T-cell (primary cell): ENCODE measurements around the gene BRINP3. TPM values are rescaled to one million over a fixed set of nuclear protein-coding genes. Genes with fewer than 3 reads are reported as not detected.

Experiments used
- ATAC-seq, 4 experiments: fragments of 200-7000 bp in 3 of 4; fragments of 150-1000 bp in 1 of 4; cut with Tn5 transposase; replicated peaks in 1 of 4; 1 replicate in 3 of 4; 2 replicates in 1 of 4; pipeline ENCODE4 v1.10.0; 2021; ENCODE audit warnings: moderate library complexity in 3 of 4, mild to moderate bottlenecking in 2 of 4, moderate number of reproducible peaks in 1 of 4
- CTCF ChIA-PET, 2 donors: fragments of 300-600 bp; sonication (Branson Sonifier 250); formaldehyde crosslinking; loops; one replicate each; lab custom pipeline; 2022; ENCODE audit warnings: antibody characterized with exemption in 2 of 2; lab: Charles Lee
- POLR2A ChIA-PET, 2 donors: fragments of 300-600 bp; sonication (Branson Sonifier 250); formaldehyde crosslinking; loops; one replicate each; lab custom pipeline; 2022; ENCODE audit warnings: antibody characterized with exemption in 2 of 2; lab: Charles Lee
- DNase-seq, 35 experiments: peaks; one replicate each; pipeline versions ENCODE4 v3.0.0 to v3.0.0-alpha.2; 2013 to 2023
- H3K27ac ChIP-seq: one replicate; pipeline ENCODE4 v1.5.1; 2013; ENCODE audit warnings: low read length
- H3K27me3 ChIP-seq, 2 experiments: replicated peaks in 1 of 2; 1 replicate in 1 of 2; 2 replicates in 1 of 2; pipeline versions ENCODE4 v1.6.1 to v1.7.0; 2013; ENCODE audit warnings: low read length in 1 of 2, mixed read lengths in 1 of 2; ENCODE audit not compliant: control insufficient read depth in 2 of 2, insufficient read depth in 2 of 2; ENCODE audit errors: extremely low read depth in 1 of 2
- H3K36me3 ChIP-seq, 2 donors: 1 replicate in 1 of 2; 2 replicates in 1 of 2; pipeline versions ENCODE4 v1.6.1 to v1.7.0; 2013; ENCODE audit warnings: low read length in 1 of 2; ENCODE audit not compliant: control insufficient read depth in 2 of 2, insufficient read depth in 1 of 2; ENCODE audit errors: extremely low read depth in 1 of 2
- H3K4me1 ChIP-seq, 2 experiments: 1 replicate in 1 of 2; 2 replicates in 1 of 2; pipeline versions ENCODE4 v1.6.1 to v1.7.0; 2013; ENCODE audit warnings: low read length in 2 of 2, mixed read lengths in 1 of 2; ENCODE audit not compliant: insufficient read depth in 2 of 2, control insufficient read depth in 1 of 2; ENCODE audit errors: extremely low read depth in 1 of 2
- H3K4me3 ChIP-seq, 2 donors: 1 replicate in 1 of 2; 2 replicates in 1 of 2; pipeline versions ENCODE4 v1.5.1 to v1.7.0; 2013; ENCODE audit warnings: mild to moderate bottlenecking in 2 of 2, low read length in 1 of 2, moderate library complexity in 1 of 2; ENCODE audit not compliant: control insufficient read depth in 1 of 2; ENCODE audit errors: extremely low read depth in 1 of 2
- H3K9me3 ChIP-seq: 2 replicates; pipeline ENCODE4 v1.7.0; 2013
- H3K27ac Mint-ChIP-seq, 2 donors: one replicate each; pipeline ENCODE4 v1.8.0; 2020 to 2021; ENCODE audit warnings: mild to moderate bottlenecking in 2 of 2, mixed read lengths in 2 of 2
- H3K27me3 Mint-ChIP-seq, 2 donors: one replicate each; pipeline ENCODE4 v1.8.0; 2021 to 2022; ENCODE audit warnings: mixed read lengths in 2 of 2
- H3K36me3 Mint-ChIP-seq: one replicate; pipeline ENCODE4 v1.8.0; 2021; ENCODE audit warnings: mixed read lengths
- H3K4me1 Mint-ChIP-seq, 3 donors: one replicate each; pipeline ENCODE4 v1.8.0; 2020 to 2022; ENCODE audit warnings: mixed read lengths in 3 of 3, mild to moderate bottlenecking in 1 of 3
- H3K4me3 Mint-ChIP-seq, 3 donors: one replicate each; pipeline ENCODE4 v1.8.0; 2020 to 2022; ENCODE audit warnings: mild to moderate bottlenecking in 3 of 3, mixed read lengths in 3 of 3, moderate library complexity in 3 of 3
- H3K9me3 Mint-ChIP-seq, 3 donors: one replicate each; pipeline ENCODE4 v1.8.0; 2020 to 2022; ENCODE audit warnings: mixed read lengths in 3 of 3
- WGBS: methylation state at CpG from one replicate; pipeline ENCODE4 v1.1.5; 2013; ENCODE audit warnings: missing lambda C conversion rate; ENCODE audit not compliant: insufficient coverage; 5-methylcytosine and 5-hydroxymethylcytosine counted together
- total RNA-seq, 35 experiments: library from RNA in 6 of 35; stranded (reverse) in 6 of 35; fragments of 120-200 nt in 1 of 35; gene quantifications; one replicate each; pipeline versions ENCODE4 v1.2.1 to v1.2.4 and lab custom pipeline; 2013 to 2026

The BRINP3 gene
- total RNA-seq, 5 donors from 2014 or later (not counting 1 experiment from before 2014, with no cell fraction given) = not detected

DNA sequence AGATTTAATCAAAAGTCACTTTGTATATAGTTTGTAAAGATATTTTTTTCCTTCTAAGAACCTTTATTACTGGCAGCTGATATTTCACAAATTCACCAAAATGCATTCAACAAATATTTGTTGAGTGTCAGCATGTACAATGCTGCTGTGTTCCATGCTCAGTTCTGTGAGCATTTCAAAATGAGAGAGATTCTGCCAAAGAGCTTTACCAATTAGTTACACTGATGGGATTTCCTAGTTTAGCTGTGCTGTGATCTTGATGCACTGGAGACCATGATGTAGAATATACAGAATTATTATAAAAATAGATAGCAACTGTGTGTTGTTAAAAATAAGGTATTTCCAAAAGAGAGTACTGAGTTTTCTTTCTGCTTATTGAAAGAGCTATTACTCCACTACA is 225.6 kb downstream of the BRINP3 start:
- CTCF ChIA-PET = no interaction called here
- Histone ChIP-seq H3K9me3 (no peaks in the 10 kb centered on the region), H3K4me1 (no peaks in the 10 kb centered on the region), H3K27ac (no peak overlapping the region), H3K36me3 (no peaks in the 10 kb centered on the region), H3K4me3 (no peak overlapping the region), H3K27me3 (no peaks in the 10 kb centered on the region)
- POLR2A ChIA-PET = no interaction called here
- no peaks in the 10 kb centered on the region for H3K36me3 Mint-ChIP-seq
- no peak overlapping the region for H3K4me3 Mint-ChIP-seq
- H3K27ac Mint-ChIP-seq = no peak overlapping the region
- no peak for DNase-seq
- ATAC-seq = no peak
- H3K27me3 Mint-ChIP-seq = no peaks in the 10 kb centered on the region
- H3K4me1 Mint-ChIP-seq = no peaks in the 10 kb centered on the region
- H3K9me3 Mint-ChIP-seq = peaks cover 26 to 42% (median 37%) of the 10 kb centered on the region in 3 donors

DNA sequence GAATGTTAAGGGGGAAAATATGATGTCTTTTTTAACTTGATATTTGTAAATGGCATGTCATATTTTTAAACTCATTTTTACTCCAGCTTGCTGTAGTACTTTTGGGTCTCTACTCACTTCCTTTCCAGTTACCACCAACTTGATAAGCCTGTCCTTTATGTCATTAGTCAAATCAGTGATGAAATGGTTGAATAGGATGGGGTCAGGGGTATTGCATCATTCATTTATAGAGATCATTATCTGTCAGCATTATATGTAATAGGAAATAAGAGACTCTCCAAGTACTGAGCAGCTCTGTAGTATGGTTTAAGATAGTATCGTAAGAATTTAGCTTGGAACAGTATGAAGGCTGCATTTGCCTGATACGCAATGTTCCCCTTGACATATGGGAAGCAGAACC is 227.3 kb downstream of the BRINP3 start:
- H3K27me3 ChIP-seq = no peaks in the 10 kb centered on the region
- ChIA-PET CTCF (no interaction called here), POLR2A (no interaction called here)
- DNase-seq (no peak), ATAC-seq (no peak)
- H3K36me3 Mint-ChIP-seq = no peaks in the 10 kb centered on the region
- H3K27ac Mint-ChIP-seq = no peak overlapping the region
- no peaks in the 10 kb centered on the region for H3K36me3 ChIP-seq
- H3K27ac ChIP-seq = no peak overlapping the region
- no peak overlapping the region for H3K4me3 ChIP-seq
- H3K9me3 ChIP-seq = no peaks in the 10 kb centered on the region
- no CpG with 5 or more reads among the region's 2 CpGs for WGBS
- H3K27me3 Mint-ChIP-seq = no peaks in the 10 kb centered on the region
- no peak overlapping the region for H3K4me3 Mint-ChIP-seq
- no peaks in the 10 kb centered on the region for H3K4me1 ChIP-seq
- H3K4me1 Mint-ChIP-seq = no peaks in the 10 kb centered on the region
- peaks cover 15 to 27% (median 23%) of the 10 kb centered on the region in 3 donors for H3K9me3 Mint-ChIP-seq

DNA sequence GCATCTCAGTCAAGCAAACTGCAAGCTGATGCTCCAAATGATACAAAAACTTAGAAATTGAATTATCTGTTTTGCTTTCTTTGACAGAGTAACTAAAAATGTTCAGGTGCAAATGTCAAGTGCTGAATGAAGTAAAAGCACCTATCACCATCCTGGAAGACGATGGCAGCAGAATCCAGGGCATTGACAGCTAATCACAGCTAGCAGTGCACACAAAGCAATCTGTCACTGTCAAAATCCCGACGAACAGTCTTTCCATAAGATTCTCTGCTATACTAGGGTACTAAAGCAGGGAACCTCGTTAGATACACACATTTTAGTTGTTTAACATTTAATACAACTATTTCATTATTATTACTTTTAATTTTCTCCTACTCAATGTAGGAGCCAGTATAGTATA is 233.3 kb downstream of the BRINP3 start:
- POLR2A ChIA-PET = no interaction called here
- WGBS = 20% methylated on average over 1 of the region's 4 CpGs
- CTCF ChIA-PET = no interaction called here
- no peaks in the 10 kb centered on the region for H3K36me3 Mint-ChIP-seq
- DNase-seq = no peak
- Histone ChIP-seq H3K27ac (no peak overlapping the region), H3K4me3 (no peak overlapping the region), H3K27me3 (no peaks in the 10 kb centered on the region), H3K36me3 (no peaks in the 10 kb centered on the region), H3K4me1 (no peaks in the 10 kb centered on the region), H3K9me3 (no peaks in the 10 kb centered on the region)
- no peaks in the 10 kb centered on the region for H3K27me3 Mint-ChIP-seq
- peaks cover 5 to 13% (median 5%) of the 10 kb centered on the region in 3 donors for H3K9me3 Mint-ChIP-seq
- no peak overlapping the region for H3K4me3 Mint-ChIP-seq
- H3K27ac Mint-ChIP-seq = no peak overlapping the region
- no peaks in the 10 kb centered on the region for H3K4me1 Mint-ChIP-seq
- no peak for ATAC-seq

DNA sequence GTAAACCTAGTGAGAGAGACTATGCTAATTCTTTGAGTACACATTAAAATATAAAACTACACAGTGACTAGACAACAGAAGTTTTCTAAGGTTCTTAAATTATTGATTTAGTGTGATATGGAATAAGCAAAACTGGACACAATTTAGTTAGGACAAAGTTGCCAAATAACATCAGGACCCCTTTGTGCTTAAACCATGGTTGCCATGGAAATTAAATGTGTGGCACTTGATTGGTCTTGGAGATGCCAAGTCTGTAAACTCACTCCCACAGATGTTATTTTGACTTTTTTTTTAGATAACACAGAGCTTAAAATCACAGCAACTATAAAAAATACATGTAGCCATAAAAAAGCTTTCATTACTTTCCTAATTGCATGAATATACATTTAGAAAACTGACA is 234.6 kb downstream of the BRINP3 start:
- POLR2A ChIA-PET = no interaction called here
- no peaks in the 10 kb centered on the region for H3K4me1 Mint-ChIP-seq

DNA sequence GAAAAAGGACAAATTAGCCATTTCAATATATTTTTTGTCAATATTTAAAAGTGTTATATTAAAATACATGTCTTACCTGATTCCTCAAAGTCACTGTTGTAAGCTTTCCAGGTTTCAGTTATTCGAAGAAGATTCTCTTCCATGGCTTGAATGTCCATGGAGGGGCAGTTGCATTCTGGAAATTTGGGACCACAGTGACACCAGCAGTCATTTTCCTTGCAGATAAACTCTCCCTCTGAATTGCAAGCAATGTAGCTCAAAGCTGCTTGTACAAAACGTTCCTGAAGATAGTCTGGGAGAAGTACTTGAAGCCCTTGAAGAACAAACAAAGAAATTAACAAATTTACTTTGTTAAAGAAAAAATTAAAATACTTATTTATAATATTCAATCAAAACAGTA is 251.7 kb downstream of the BRINP3 start:
- Histone ChIP-seq H3K36me3 (no peaks in the 10 kb centered on the region), H3K9me3 (no peaks in the 10 kb centered on the region), H3K27me3 (no peaks in the 10 kb centered on the region), H3K4me1 (no peaks in the 10 kb centered on the region), H3K4me3 (no peak overlapping the region), H3K27ac (no peak overlapping the region)
- Mint-ChIP-seq H3K9me3 (peaks cover 2 to 28% (median 4%) of the 10 kb centered on the region in 3 donors), H3K36me3 (no peaks in the 10 kb centered on the region), H3K27ac (no peak overlapping the region), H3K27me3 (no peaks in the 10 kb centered on the region), H3K4me1 (no peaks in the 10 kb centered on the region), H3K4me3 (no peak overlapping the region)
- CTCF ChIA-PET = no interaction called here
- ATAC-seq (no peak), DNase-seq (no peak)
- WGBS = no CpG with 5 or more reads among the region's 2 CpGs
- POLR2A ChIA-PET = no interaction called here

More for the DNA sequence above, 234.6 kb downstream of the BRINP3 start:
- CTCF ChIA-PET = no interaction called here
- H3K4me3 ChIP-seq = no peak overlapping the region
- H3K4me1 ChIP-seq = no peaks in the 10 kb centered on the region
- no peaks in the 10 kb centered on the region for H3K36me3 Mint-ChIP-seq
- H3K36me3 ChIP-seq = no peaks in the 10 kb centered on the region
- H3K9me3 ChIP-seq = no peaks in the 10 kb centered on the region
- H3K27ac ChIP-seq = no peak overlapping the region
- no peak overlapping the region for H3K27ac Mint-ChIP-seq
- H3K27me3 ChIP-seq = no peaks in the 10 kb centered on the region
- H3K4me3 Mint-ChIP-seq = no peak overlapping the region
- DNase-seq = no peak
- peaks cover 0 to 10% (median 5%) of the 10 kb centered on the region in 3 donors for H3K9me3 Mint-ChIP-seq
- ATAC-seq = no peak
- H3K27me3 Mint-ChIP-seq = no peaks in the 10 kb centered on the region

DNA sequence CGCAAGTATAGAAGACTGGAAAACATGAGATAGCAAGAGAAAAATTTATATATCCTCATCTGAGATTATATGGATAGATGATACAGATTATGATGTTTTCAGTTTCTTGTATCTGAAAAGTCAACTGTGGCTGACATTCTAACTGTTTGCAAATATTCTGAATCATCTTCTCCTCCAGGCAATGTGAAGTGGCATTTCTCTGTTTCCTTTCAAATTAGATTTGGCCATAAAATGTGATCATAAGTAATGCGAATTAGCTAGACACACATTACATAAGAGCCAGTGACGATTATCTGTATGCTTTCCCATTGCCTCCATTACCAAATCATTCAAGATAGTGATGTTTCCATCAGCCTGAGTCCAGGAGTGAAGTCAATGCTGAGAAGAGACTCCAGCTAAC is 265.2 kb downstream of the BRINP3 start:
- POLR2A ChIA-PET = interaction anchor here in 1 of 2 donors (0.6 kb wide), 1 partner anchor 33 kb away, joined by 3 read pairs; no protein-coding TSS in a partner anchor
- Mint-ChIP-seq H3K4me3 (no peak overlapping the region), H3K27ac (no peak overlapping the region), H3K36me3 (no peaks in the 10 kb centered on the region), H3K4me1 (no peaks in the 10 kb centered on the region), H3K9me3 (peaks cover 3 to 12% (median 4%) of the 10 kb centered on the region in 3 donors), H3K27me3 (no peaks in the 10 kb centered on the region)
- Histone ChIP-seq H3K27ac (no peak overlapping the region), H3K4me3 (no peak overlapping the region), H3K4me1 (no peaks in the 10 kb centered on the region), H3K9me3 (no peaks in the 10 kb centered on the region), H3K36me3 (no peaks in the 10 kb centered on the region), H3K27me3 (no peaks in the 10 kb centered on the region)
- no peak for DNase-seq
- CTCF ChIA-PET = no interaction called here
- no CpG with 5 or more reads among the region's 3 CpGs for WGBS
- no peak for ATAC-seq

DNA sequence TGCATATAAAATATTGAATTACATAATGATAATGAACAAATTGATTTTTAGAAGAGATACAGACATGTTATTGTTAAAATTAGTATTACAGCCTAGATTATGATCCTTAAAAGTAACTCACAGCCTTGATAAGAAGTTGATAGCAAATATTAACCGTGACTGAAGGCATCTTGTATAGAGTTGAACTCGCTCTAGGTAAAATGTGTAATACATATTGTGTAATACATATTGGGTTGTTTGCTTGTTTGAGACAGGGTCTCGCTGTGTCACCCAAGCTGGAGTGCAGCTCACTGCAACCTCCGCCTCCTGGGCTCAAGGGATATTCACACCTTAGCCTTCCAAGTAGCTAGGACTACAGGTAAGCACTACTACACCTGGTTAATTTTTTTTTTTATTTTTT is 269.9 kb downstream of the BRINP3 start:
- Histone ChIP-seq H3K27ac (no peak overlapping the region), H3K27me3 (no peaks in the 10 kb centered on the region), H3K4me1 (no peaks in the 10 kb centered on the region), H3K9me3 (no peaks in the 10 kb centered on the region), H3K4me3 (no peak overlapping the region), H3K36me3 (no peaks in the 10 kb centered on the region)
- Mint-ChIP-seq H3K4me3 (no peak overlapping the region), H3K9me3 (peaks cover 3 to 10% (median 9%) of the 10 kb centered on the region in 3 donors), H3K27ac (no peak overlapping the region), H3K36me3 (no peaks in the 10 kb centered on the region), H3K4me1 (no peaks in the 10 kb centered on the region), H3K27me3 (no peaks in the 10 kb centered on the region)
- no CpG with 5 or more reads among the region's 4 CpGs for WGBS
- CTCF ChIA-PET = no interaction called here
- DNase-seq (no peak), ATAC-seq (no peak)
- POLR2A ChIA-PET = no interaction called here
